HEK293 (cell line): ENCODE data around the gene GOLT1A.

Experiments
- TCF7L2 ChIP-seq: IDR thresholded peaks from 2 replicates; pipeline ENCODE4 v1.6.1; 2011; ENCODE audit warnings: low read depth, mild to moderate bottlenecking, inconsistent platforms, low read length, moderate library complexity, borderline replicate concordance
- TF ChIP-seq, protein P1 (sequence below): fragments of 450-650 bp; formaldehyde crosslinking; IDR thresholded peaks from 2 replicates; pipeline ENCODE4 v1.5.1; 2016; ENCODE audit warnings: missing biosample characterization, missing genetic modification characterization
- TF ChIP-seq, protein P2 (sequence below): fragments of 450-650 bp; formaldehyde crosslinking; IDR thresholded peaks from 2 replicates; pipeline ENCODE4 v1.5.1; 2016; ENCODE audit warnings: missing biosample characterization, missing genetic modification characterization
- TF ChIP-seq, protein P3 (sequence below): fragments of 450-650 bp; formaldehyde crosslinking; IDR thresholded peaks from 2 replicates; pipeline ENCODE4 v1.5.1; 2016; ENCODE audit warnings: missing biosample characterization, missing genetic modification characterization, borderline replicate concordance

DNA sequence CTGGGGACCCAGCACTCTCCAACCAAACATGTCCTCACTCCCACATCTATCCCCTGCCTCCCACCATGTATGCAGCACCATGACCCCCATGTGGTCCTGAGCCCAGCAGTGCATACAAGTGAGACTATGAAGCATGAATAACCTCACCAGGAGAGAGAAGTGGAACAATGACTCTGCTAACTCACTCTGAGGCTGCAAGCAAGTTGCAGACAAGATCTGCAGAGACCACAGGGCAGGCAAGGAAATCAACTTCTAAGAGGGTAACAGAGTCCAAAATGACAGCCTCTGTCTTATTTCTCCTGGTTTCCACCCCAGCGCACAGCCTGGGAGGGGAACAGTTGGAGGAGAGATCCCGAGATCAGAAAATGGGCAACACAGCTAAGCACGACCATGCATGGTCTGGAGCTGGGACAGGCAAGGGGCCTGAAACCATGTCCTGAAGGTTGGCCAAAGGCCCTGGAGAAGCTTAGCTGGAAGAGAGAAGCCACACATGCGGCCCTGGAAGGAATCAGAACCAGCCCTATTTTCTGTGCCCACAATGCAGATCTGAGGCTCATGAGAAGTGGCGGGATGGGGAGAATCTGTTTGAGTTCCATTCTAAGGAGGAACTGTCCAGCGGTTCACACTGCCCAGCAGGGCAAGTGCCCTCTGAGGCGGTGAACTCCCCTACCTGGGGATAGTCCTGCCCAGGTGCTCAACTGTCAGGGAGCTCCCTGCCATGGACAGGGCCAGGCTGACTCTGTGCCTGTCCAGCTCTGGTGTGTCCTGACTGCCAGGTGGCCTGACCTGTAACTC is 35.1 kb downstream of the GOLT1A start:
- TF ChIP-seq, protein P1, sequence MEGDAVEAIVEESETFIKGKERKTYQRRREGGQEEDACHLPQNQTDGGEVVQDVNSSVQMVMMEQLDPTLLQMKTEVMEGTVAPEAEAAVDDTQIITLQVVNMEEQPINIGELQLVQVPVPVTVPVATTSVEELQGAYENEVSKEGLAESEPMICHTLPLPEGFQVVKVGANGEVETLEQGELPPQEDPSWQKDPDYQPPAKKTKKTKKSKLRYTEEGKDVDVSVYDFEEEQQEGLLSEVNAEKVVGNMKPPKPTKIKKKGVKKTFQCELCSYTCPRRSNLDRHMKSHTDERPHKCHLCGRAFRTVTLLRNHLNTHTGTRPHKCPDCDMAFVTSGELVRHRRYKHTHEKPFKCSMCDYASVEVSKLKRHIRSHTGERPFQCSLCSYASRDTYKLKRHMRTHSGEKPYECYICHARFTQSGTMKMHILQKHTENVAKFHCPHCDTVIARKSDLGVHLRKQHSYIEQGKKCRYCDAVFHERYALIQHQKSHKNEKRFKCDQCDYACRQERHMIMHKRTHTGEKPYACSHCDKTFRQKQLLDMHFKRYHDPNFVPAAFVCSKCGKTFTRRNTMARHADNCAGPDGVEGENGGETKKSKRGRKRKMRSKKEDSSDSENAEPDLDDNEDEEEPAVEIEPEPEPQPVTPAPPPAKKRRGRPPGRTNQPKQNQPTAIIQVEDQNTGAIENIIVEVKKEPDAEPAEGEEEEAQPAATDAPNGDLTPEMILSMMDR (tag by site-specific recombination), result no peak
- no peak for TF ChIP-seq TCF7L2
- TF ChIP-seq, protein P2, sequence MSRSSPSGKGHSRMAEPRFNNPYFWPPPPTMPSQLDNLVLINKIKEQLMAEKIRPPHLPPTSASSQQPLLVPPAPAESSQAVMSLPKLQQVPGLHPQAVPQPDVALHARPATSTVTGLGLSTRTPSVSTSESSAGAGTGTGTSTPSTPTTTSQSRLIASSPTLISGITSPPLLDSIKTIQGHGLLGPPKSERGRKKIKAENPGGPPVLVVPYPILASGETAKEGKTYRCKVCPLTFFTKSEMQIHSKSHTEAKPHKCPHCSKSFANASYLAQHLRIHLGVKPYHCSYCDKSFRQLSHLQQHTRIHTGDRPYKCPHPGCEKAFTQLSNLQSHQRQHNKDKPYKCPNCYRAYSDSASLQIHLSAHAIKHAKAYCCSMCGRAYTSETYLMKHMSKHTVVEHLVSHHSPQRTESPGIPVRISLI, result no peak
- TF ChIP-seq, protein P3, sequence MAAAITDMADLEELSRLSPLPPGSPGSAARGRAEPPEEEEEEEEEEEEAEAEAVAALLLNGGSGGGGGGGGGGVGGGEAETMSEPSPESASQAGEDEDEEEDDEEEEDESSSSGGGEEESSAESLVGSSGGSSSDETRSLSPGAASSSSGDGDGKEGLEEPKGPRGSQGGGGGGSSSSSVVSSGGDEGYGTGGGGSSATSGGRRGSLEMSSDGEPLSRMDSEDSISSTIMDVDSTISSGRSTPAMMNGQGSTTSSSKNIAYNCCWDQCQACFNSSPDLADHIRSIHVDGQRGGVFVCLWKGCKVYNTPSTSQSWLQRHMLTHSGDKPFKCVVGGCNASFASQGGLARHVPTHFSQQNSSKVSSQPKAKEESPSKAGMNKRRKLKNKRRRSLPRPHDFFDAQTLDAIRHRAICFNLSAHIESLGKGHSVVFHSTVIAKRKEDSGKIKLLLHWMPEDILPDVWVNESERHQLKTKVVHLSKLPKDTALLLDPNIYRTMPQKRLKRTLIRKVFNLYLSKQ, result no peak
